PFSK-1 (cell line): ENCODE data around the gene MUC2.

Experiments used
- FOXP2 ChIP-seq: optimal IDR thresholded peaks from 2 replicates; pipeline ENCODE3; 2011; ENCODE audit warnings: borderline replicate concordance, control low read depth, inconsistent platforms; ENCODE audit not compliant: insufficient read depth; ENCODE audit errors: extremely low read length, extremely low read depth
- POLR2AphosphoS5 ChIP-seq: IDR thresholded peaks from 2 replicates; pipeline ENCODE4 v1.6.1; 2012; ENCODE audit warnings: low read depth, mild to moderate bottlenecking, control low read depth, low read length, moderate library complexity
- SIN3A ChIP-seq: IDR thresholded peaks from 2 replicates; pipeline ENCODE4 v1.6.1; 2012; ENCODE audit warnings: mild to moderate bottlenecking, low read length, moderate library complexity, borderline replicate concordance; ENCODE audit not compliant: insufficient read depth
- TAF1 ChIP-seq: IDR thresholded peaks from 2 replicates; pipeline ENCODE4 v1.6.1; 2012; ENCODE audit warnings: low read length, control low read depth, borderline replicate concordance; ENCODE audit not compliant: insufficient read depth
- TF ChIP-seq, protein P1 (sequence below), 2 experiments: IDR thresholded peaks; 2 replicates each; pipeline versions ENCODE4 v1.6.1 to v1.8.0; 2011 to 2012; ENCODE audit warnings: low read depth in 2 of 2, low read length in 2 of 2, control low read depth in 1 of 2, inconsistent platforms in 1 of 2, mild to moderate bottlenecking in 1 of 2, moderate library complexity in 1 of 2; ENCODE audit not compliant: insufficient read depth in 1 of 2

Gene MUC2

DNA sequence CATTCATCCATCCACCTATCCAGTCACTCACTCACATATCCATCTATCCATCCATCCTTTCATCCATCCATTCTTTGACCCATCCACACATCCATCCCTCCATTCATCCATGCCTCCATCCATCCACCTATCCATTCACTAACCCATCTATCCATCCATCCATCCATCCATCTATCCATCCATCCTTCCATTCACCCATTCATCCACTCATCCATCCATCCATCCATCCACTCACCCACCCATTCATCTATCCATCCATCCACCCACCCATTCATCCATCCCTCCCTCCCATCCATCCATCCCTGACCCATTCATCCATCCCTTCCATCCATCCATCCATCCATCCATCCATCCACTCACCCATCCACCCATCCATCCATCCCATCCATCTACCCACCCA lies 4.9 kb upstream of the MUC2 start:
- TF ChIP-seq POLR2AphosphoS5: no peak

DNA sequence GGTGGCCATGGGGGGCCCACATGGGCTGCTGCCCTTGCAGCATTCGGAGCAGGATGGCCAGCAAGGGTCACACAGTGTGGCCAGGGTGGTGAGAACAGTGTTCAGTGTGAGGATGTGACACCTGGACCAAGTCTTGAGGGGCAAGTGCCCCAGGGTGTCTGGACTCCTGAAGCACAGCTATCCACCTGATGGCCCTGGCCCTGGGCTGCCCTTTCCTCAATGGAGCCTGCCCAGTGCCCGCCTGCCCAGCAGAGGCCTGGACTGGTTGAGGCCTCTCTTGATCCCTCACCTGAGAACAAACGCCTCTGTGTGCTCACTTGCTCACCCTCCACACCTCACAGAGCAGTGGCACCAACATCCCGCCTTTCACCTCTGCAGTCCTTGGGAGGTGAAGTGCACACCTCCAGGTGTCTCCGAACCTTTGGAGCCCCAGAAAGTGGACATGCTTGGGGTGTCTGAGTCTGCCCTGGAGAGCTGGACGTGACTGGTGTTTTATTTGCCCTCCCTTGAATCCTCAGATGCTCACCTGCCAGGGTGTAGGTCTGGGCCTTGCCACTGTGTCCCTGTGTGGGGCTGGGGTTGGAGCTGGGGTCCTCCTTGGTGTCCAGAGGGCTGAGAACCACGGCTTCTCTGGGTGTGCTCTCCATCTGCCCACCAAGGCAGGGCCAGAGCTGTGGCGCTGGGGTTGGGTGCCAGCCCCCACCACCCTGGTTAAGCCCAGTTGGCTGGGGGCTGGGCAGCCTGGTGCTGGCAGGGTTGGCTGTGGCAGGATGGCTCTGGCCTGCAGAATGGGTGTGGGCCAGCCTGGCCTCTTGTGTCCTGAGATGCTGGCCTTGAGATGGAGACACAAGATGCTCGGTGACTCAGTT lies 3.8 kb upstream of the MUC2 start:
- TF ChIP-seq FOXP2 (no peak), POLR2AphosphoS5 (no peak), TAF1 (no peak), SIN3A (no peak)
- TF ChIP-seq, protein P1, sequence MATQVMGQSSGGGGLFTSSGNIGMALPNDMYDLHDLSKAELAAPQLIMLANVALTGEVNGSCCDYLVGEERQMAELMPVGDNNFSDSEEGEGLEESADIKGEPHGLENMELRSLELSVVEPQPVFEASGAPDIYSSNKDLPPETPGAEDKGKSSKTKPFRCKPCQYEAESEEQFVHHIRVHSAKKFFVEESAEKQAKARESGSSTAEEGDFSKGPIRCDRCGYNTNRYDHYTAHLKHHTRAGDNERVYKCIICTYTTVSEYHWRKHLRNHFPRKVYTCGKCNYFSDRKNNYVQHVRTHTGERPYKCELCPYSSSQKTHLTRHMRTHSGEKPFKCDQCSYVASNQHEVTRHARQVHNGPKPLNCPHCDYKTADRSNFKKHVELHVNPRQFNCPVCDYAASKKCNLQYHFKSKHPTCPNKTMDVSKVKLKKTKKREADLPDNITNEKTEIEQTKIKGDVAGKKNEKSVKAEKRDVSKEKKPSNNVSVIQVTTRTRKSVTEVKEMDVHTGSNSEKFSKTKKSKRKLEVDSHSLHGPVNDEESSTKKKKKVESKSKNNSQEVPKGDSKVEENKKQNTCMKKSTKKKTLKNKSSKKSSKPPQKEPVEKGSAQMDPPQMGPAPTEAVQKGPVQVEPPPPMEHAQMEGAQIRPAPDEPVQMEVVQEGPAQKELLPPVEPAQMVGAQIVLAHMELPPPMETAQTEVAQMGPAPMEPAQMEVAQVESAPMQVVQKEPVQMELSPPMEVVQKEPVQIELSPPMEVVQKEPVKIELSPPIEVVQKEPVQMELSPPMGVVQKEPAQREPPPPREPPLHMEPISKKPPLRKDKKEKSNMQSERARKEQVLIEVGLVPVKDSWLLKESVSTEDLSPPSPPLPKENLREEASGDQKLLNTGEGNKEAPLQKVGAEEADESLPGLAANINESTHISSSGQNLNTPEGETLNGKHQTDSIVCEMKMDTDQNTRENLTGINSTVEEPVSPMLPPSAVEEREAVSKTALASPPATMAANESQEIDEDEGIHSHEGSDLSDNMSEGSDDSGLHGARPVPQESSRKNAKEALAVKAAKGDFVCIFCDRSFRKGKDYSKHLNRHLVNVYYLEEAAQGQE (IDR thresholded peaks at IDR 0.05; ENCODE audit: insufficient read depth in 1 of 2, low read depth in 2 of 2, low read length in 2 of 2): no peak

- TF ChIP-seq TAF1 (no peak), FOXP2 (no peak), SIN3A (no peak), POLR2AphosphoS5 (no peak)
- TF ChIP-seq, protein P1 (IDR thresholded peaks at IDR 0.05; ENCODE audit: insufficient read depth in 1 of 2, low read depth in 2 of 2, low read length in 2 of 2): no peak
Observed at GRCh38 chr11:1071571-1072115, 3.0 kb upstream of the MUC2 start.

DNA sequence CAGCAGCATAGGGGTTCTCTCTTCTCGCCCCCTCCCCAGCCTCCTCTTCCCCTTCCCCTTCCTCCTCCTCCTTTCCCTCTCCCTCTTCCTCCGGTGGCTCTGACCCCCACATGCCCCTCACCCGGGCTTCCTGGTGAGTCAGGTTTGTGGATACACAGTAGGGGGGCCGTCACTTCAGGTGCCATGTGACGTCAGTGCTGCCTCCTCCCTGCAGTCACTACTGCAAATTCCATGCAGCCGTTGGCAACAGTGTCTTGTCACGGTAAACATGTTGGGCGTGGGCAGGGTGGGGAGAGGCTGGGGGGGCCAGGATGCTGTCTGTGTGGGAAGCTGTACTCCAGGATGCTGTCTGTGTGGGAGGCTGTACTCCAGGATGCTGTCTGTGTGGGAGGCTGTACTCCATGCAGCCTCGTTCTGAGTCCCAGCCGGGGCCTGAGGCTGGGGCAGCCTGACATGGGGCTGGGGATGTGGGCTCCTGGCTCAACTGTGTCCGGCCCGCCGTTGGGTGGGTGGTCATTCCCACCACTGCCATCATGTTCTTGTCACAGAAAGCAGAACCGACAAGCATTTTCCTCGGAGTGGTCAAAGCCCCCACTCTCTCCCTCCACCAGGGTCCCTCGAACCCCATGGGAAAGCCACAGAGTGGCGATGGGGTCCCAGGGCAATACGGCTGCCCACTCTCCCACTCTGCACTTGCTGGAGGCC lies 2.4 kb upstream of the MUC2 start:
- TF ChIP-seq, protein P1 (IDR thresholded peaks at IDR 0.05; ENCODE audit: insufficient read depth in 1 of 2, low read depth in 2 of 2, low read length in 2 of 2): no peak
- TF ChIP-seq FOXP2 (peak; percentile 98), POLR2AphosphoS5 (no peak), SIN3A (peak; percentile 58; the same call in 1 of the 2 replicates), TAF1 (no peak)

GRCh38 chr11:1072821-1073231 lies 1.8 kb upstream of the MUC2 start:
- no peak for TF ChIP-seq FOXP2
- no peak for TF ChIP-seq TAF1
